NOMO-1 treated with DMSO at 0.1 percent for 48 hours (cell line): ENCODE measurements around the gene MAPRE3.

ENCODE experiments used
- DNase-seq: peaks from one replicate; lab custom pipeline; 2025; ENCODE audit not compliant: unreplicated experiment; lab: John Stamatoyannopoulos, UW

Gene MAPRE3

DNA sequence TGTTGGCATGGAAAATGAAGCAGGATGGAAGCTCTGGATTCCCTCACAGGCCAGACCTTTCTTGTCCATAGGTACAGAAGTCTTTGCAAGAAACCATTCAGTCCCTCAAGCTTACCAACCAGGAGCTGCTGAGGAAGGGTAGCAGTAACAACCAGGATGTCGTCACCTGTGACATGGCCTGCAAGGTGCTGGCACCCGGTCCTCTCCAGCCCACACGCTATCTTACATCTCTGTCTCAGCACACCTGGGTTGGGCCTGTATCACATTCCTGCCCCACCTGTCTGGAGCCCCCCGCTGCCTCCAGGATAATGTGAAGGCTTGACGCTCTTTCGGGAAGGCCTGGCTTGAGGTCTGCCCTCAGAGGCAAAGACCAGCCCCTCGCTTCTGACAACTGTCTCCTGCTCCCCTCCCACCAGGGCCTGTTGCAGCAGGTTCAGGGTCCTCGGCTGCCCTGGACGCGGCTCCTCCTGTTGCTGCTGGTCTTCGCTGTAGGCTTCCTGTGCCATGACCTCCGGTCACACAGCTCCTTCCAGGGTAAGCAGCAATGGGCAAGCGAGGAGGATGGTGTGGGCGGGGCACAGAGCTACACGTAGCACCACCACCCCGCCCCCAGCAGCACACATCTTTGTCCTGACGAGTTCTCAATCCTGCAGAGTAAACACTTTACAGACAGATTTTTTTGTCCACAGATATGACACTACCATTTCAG lies 68.3 kb downstream of the MAPRE3 start:
- DNase-seq: no peak

DNA sequence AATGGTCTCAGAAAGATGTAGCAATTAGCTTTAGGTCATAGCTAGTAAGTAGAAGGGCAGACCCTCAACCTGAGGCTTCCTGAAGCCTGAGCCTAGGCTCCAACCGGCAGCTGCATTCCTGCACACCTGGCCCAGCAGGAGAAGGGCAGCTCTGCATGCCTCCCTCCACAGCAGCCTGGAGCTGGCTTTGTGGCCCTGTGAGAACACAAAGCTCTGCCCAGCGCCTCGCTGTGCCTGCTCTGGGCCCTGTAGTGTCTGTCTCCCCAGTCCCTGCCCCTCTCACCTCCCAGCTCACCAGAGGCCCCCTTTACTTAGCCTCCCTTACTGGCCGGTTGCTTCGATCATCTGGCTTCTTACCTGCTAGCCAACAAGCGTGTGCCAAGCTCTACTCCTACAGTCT lies 69.0 kb downstream of the MAPRE3 start:
- DNase-seq: no peak

DNA sequence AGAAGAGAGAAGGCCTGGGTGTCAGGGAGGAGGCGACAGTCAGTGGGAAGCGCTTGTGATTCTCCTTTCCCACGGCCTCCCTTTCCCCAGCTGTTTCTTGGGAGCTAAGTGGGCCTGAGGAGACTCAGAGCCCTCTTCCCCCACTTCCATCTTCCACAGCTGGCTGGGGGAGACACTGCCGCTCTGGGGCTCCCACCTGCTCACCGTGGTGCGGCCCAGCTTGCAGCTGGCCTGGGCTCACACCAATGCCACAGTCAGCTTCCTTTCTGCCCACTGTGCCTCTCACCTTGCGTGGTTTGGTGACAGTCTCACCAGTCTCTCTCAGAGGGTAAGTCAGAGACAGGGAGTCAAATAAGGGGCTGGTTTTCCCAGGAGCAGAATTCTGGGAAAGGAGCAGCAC lies 69.4 kb downstream of the MAPRE3 start:
- DNase-seq: no peak

DNA sequence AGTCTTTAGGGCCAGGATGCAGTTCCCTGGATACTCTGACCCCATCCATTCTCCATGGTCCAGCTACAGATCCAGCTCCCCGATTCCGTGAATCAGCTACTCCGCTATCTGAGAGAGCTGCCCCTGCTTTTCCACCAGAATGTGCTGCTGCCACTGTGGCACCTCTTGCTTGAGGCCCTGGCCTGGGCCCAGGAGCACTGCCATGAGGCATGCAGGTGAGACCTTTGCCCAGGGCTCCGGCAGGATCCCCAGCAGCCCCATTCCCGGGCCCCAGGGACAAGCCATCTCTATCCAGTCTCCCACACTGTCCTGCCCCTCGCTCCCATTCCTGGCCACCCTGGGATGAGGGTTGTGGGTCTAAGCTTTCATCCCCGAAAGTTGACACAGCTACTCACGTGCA lies 69.8 kb downstream of the MAPRE3 start:
- no peak for DNase-seq

DNA sequence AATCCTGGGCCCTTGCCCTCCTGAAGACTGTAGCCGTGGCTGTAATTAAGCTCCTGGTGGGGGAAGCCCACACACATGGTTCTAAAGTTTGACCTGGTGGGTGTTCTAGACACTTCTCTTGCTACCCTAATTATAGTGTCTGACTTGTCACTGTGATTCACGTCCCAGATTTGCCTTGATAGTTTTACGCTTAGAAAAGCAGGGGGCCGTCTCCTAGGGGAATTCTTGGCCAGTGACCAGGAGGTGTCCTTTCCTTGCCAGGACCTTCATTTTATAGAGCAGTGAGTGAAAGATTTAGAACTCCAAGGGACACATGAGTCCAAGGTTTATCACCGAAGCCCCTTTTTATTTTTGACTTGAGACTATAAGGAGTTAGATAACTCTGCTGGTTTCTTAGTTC lies 71.3 kb downstream of the MAPRE3 start:
- DNase-seq: no peak

DNA sequence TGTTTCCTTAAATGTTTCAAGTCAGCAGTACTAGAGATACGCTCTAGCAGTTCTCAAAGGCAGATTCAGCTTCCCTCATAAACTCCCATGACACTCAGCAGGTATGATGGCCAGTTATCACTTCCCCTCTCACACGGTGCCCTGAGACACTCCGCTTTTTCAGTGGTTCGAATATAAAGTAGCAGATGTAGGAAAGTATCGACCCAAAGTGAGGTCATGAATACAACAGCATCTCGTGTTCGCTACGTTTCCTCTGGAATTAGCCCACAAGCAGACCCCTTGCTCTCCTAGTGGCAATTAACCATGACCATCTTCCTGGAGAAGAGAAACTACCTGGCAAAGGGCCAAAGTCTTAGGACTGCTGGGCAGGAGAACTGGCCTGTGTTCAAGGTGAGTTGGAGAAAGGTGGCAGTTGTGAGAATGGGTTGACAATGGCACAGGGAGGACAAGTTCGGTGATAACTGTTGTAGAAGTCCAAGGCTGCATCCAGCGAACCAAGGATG lies 71.8 kb downstream of the MAPRE3 start:
- no peak for DNase-seq

DNA sequence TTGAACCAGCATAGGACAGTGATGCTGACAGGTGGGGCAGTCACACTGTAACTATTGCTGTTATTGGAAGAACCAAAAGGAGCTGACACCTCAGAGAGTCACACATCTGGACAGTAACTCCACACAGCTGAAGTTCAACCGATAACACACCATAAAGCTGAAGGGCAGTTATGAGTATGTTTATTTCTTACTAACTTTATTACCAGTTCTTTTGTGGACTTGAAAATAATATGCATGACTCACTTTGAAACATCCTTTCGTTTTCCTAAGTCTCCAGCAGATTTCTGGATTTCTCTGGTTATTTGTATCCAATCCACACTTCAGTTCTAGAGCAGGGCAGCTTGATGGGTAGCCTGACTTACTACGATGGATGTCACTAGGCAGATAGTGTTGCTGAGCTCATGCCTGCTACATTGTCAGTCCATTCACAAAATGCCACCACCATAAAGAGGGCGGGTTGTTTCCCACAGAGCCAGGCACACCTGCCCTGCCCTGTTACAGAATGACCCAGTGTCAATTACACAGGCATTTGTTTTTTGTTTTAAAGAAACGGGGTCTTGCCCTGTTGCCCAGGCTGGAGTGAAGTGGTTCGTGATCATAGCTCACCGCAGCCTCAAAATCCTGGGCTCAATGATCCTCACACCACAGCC lies 72.7 kb downstream of the MAPRE3 start:
- DNase-seq: no peak

DNA sequence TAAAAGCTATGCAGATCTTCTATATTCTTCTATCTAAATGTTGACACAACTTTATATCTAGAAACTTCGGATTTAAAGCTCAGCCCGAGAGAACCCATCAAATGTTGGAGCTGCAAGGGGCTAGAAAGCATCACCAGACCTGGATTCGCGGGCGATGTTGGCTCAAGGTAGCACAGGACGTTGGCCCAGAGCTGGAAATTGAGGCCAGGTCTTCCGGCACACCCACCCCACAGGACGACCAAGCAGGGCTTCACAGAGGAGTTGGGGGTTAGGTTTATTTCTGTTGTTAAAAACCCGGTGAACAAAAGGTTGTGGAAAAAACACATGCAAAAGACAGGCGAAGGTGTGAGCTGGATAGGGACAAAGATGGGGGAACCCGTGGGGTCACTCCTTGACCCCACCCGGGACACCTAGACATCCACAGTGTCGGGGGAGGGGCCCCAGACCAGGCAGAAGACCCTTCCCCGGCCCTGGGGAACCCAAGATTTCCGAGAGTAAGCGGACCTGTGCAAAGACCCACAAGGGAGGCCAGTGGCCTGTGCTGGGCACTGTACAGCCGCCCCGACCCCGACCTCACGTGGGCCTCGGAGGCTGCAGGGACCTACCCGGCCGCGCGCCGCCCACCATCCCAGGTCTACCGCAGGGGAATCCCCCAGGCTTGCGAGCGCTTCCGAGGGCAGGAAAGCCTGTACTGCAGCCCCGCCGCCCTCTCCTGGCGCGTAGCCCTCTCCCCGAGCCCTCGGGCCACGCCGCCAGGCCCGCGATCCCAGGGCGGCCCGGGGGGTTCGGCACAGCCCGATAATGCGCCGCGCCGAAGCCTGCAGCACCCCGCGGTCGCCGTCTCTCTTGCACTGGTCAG lies 79.2 kb downstream of the MAPRE3 start:
- DNase-seq: no peak

DNA sequence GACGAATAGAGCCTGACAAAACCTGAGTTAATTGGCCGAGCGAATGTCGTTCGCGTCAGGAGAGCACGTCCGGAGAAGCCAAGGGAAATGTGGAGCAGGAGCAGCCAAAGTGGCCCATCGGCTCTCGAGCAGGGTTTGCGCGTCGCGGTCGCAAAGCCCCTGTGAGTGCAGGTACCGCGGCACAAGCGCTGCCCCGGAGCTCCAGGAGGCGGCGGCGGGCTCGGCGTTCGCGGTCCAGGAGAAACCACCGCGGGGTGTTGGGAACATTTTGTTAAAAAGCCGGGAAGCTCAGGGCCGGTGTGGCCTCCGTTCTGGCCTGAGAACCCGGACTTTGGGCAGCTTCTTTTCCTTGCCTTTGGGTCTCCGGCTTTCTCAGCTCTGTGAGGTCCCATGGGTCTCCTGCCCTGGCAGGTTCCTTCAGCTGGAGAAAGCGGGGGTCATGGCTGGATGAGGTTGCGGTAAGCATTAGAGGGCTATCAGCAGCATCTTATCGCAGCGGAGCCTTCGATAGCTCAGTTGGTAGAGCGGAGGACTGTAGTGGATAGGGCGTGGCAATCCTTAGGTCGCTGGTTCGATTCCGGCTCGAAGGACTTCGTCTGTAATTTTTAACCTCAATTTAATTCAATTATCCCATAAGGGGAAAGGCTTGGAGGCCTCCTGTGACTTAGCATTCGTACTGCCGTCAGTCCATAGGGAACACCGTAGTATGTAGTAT lies 80.0 kb downstream of the MAPRE3 start:
- DNase-seq: peak; percentile 95

DNA sequence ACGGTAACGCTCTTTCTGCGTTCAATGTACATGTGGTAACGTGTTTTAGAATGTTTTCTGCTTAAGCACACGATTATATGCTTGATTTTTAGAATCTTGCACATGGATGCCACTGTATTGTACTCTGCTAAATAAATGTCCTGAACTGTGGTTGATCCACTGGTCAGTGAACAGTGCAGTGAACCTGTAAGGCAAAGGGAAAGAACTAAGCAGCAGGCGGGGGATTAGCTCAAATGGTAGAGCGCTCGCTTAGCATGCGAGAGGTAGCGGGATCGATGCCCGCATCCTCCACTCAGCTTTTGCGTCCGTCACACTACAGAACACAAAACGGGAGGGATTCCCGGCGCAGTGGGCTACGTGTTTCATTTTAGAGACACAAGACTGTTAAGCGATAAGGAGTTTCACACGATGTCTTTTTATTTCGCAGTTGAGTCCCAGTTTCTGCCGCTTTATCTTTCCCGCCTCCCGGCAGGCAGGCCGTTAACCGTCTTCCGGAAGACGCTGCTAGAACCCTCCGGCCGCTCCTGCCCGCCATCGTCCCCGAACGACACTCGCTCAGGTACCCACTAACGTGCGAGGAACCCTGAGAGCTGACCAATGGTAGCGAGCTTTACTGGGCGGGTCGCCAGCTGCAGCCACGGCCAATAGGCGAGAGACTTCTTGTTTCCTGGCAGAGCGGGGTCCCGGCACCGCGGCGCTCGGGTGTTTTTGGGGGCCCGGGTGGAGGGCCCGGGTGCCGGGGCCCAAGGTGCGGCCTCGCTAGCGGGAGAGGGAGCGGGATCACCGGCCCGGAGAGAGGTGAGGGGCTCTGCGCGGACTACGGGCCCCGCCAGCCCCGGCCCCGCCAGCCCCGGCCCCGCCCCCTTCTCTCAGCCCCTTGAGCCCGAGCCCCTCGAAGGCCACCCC lies 80.8 kb downstream of the MAPRE3 start, which contains the start of gene AGBL5:
Gene AGBL5 (plus strand): TSS at position 673 of the 906 bp plus-strand sequence. CDS start 1,291 bp downstream, outside the sequence.
- DNase-seq: peak; percentile 92

DNA sequence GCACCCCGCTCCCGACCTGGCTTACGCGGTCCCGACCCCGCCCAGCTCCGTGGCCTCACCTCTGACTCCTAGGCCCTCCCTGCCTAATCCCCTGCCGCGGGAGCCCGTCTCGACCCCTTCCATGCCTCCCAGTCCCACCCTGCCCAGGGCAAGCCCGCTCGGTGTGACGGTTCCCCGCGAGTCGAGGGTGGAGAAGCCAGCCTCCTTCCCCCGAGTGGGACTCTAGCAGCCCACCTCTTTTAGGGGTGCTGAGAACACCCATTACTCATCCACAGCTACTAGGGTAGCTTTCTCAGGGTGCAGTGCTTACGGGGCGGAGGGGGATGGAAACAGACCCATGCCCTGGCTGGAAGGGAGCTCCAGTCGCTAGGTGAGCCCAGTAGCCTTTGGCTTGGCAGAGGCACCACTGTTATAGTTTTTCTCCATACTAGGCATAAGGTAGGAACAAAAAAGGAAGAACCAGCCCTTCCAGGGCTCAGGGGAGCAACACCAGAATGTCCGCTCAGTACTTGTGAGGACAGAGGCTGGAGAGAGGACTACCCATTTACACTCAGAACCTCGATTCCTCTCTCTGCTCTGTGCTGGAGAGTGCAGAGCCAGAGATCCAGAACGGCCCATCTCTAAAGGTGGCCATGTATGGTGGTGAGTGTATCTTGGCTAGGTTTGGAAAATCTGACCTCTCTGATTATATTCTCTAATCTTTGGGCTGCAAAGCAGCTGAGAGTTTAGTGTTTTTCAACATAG lies 81.6 kb downstream of the MAPRE3 start:
- no peak for DNase-seq

DNA sequence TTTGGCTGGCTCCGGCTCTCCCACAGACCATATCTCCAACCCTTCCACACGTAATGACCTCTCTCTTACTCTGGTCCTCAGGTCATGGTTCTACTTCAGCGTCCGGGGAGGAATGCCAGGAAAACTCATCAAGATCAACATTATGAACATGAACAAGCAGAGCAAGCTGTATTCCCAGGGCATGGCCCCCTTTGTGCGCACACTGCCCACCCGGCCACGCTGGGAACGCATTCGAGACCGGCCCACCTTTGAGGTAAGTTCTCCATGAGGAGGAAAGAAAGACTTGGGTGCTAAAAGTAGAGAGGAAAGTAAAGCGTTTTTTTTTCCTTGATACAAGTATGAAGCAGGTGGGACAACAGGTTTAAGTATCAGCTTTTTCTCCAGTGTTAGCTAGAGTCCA lies 82.9 kb downstream of the MAPRE3 start:
- no peak for DNase-seq

DNA sequence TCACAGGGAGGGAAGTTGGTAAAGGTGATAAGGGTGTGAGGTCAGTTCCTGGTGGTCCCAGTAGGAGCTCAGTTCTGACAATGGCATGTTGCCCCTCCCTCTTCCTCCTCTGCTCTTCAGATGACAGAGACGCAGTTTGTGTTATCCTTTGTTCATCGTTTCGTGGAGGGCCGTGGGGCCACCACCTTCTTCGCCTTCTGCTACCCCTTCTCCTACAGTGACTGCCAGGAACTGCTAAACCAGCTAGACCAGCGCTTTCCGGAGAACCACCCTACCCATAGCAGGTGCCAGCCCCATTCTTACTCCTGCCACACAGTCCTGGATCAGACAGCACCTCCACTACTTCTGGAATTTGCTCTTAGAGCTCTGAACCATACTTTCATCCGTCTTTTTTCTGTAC lies 83.3 kb downstream of the MAPRE3 start:
- DNase-seq: no peak

DNA sequence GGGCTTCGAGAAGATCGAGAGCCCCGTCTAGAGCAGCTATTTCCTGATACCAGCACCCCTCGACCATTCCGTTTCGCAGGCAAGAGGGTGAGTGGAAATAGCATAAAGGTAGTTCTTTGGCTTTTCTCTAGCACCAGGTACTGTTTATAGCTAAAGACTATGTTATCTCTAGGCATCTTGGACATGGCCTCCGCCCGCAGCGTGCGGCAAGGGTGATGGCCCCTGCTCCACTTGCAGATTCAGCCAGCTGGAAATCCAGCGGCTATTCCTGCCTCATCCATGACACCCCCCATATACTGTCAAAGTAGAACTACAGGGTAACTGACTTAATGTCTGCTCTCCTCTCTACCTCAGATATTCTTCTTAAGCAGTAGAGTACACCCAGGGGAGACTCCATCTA lies 84.3 kb downstream of the MAPRE3 start:
- no peak for DNase-seq

DNA sequence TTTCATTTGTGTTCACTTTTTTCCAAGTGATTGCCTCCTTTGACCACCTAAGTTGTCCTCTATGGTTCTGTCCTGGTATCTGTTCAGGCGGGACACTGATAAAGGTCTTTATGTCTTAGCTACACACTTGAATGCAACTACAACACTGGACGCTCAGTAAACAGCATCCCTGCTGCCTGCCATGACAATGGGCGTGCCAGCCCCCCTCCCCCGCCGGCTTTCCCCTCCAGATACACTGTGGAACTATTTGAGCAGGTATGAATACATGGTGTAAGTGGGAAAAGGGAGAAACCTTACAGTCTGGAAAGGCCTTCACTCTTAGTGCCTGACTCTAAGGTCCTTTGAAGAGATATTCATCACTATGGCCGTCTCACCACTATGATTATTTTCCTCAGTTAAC lies 86.7 kb downstream of the MAPRE3 start:
- no peak for DNase-seq

DNA sequence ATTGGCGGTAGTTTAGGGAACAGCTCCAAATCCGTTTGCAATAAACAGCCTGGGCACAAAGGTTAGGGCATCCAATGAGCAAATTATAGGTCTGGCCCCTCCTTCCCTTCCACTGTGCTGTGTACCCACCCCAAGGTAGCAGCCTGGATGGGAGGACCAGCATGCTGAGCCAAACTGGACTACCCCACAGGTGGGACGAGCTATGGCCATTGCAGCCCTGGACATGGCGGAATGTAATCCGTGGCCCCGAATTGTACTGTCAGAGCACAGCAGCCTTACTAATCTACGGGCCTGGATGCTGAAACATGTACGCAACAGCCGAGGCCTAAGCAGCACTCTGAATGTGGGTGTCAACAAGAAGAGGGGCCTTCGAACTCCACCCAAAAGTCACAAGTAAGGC lies 87.8 kb downstream of the MAPRE3 start:
- no peak for DNase-seq

DNA sequence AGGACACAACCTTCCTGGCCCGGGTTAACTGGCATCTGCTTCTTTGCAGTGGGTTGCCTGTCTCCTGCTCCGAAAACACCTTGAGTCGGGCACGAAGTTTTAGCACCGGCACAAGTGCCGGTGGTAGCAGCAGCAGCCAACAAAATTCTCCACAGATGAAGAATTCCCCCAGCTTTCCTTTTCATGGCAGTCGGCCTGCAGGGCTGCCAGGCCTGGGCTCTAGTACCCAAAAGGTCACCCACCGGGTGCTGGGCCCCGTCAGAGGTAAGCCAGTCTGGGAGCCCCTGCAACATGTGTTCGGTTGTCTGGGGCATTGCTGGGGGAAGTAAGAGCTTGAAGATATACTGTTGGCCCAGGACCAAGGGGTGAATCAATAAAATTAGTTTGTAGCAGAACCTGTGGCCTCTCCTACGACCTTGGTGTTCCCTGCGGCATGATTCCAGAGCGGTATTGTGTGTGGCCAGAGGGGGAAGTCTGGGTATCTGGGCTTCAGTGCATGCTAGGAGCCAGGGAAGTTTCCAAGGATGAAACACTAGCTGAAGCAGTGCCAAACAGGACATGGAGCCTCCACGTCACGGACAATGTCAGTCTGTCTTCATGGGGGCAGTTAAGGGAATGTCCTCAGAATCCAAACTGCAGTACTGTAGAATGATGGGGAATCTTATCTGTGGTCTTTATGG lies 88.8 kb downstream of the MAPRE3 start:
- DNase-seq: no peak

DNA sequence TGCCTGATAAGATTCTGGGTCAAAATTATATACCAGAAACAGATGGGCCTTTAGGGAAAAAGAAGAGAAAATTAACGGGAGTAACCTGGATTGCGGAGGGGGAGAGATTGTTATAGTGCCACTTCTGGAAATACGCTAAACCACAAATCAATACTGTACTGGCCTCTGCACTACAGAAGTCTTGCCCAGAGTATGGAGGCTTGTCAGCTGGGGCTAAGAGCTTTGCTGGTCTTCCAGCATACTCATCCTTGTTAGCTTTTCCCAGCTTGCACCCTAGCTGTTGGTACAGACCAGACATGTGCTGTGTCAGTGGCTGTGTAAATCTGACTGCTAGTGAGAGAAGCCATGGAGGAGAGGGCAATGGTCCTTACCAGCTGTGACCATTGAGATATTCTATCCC lies 89.9 kb downstream of the MAPRE3 start:
- DNase-seq: no peak

DNA sequence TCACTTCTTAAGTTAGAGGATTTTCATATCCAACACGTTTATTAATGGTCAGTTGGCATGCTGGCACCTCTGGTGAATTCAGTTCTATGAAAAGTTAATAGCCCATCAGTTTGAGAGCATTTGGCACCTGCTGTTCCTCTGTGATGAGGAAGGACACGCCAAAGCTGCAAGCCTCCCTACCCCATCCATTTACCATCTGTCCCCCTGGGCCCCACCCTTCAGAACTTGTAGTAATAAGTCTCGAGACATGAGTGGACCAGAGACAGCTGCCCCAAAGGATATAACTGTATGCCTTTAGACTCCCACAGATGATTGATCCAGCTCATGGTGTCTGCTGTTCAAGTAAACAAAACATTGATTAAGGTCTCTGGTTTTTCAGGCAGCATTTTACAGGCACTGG lies 94.7 kb downstream of the MAPRE3 start:
- no peak for DNase-seq
